KMS-11 (cell line): Measurements from ENCODE around the gene MYO3A.

Source experiments
- H2AFZ ChIP-seq: fragments of 200-600 bp; sonication (generic); 2 replicates; pipeline ENCODE4 v1.6.1; 2016; ENCODE audit warnings: antibody characterized with exemption, mixed run types, low read depth
- H3K27ac ChIP-seq: fragments of 200-600 bp; sonication (generic); 2 replicates; pipeline ENCODE4 v1.6.1; 2016; ENCODE audit warnings: mild to moderate bottlenecking, mixed run types
- H3K27me3 ChIP-seq: fragments of 200-600 bp; sonication (generic); 2 replicates; pipeline ENCODE4 v1.6.1; 2017; ENCODE audit warnings: mild to moderate bottlenecking, low read depth, mixed run types, moderate library complexity; ENCODE audit not compliant: insufficient read depth
- H3K36me3 ChIP-seq: fragments of 200-600 bp; sonication (generic); 2 replicates; pipeline ENCODE4 v1.6.1; 2017; ENCODE audit warnings: mild to moderate bottlenecking, mixed run types; ENCODE audit not compliant: insufficient read depth
- H3K4me1 ChIP-seq: fragments of 200-600 bp; sonication (generic); 2 replicates; pipeline ENCODE4 v1.6.1; 2016; ENCODE audit warnings: mild to moderate bottlenecking, low read depth, mixed run types; ENCODE audit not compliant: poor library complexity, severe bottlenecking
- H3K4me2 ChIP-seq: fragments of 200-600 bp; sonication (generic); 2 replicates; pipeline ENCODE4 v1.7.0; 2016; ENCODE audit warnings: mild to moderate bottlenecking, mixed run types
- H3K4me3 ChIP-seq: fragments of 200-600 bp; sonication (generic); IDR thresholded peaks from 2 replicates; pipeline ENCODE4 v1.6.1; 2017; ENCODE audit warnings: low read depth, low read length, mixed read lengths; ENCODE audit not compliant: insufficient read depth
- H3K79me2 ChIP-seq: fragments of 200-600 bp; sonication (generic); 2 replicates; pipeline ENCODE4 v1.6.1; 2016; ENCODE audit warnings: low read depth, mixed run types; ENCODE audit not compliant: insufficient read depth
- H3K9ac ChIP-seq: fragments of 200-600 bp; sonication (generic); 2 replicates; pipeline ENCODE4 v1.6.1; 2016; ENCODE audit warnings: mild to moderate bottlenecking, mixed run types
- H4K20me1 ChIP-seq: fragments of 200-600 bp; sonication (generic); 2 replicates; pipeline ENCODE4 v1.6.1; 2016; ENCODE audit warnings: mild to moderate bottlenecking, mixed run types; ENCODE audit not compliant: insufficient read depth
- TF ChIP-seq, protein P1 (sequence below): fragments of 200-600 bp; sonication (generic); conservative IDR thresholded peaks from 2 replicates; pipeline ENCODE4 v1.6.1; 2017; ENCODE audit warnings: low read depth, mild to moderate bottlenecking, antibody characterized with exemption, low read length, moderate library complexity, mixed read lengths

The MYO3A gene

GRCh38 chr10:26232174-26232573, 298.1 kb downstream of the MYO3A start:
- H3K36me3 ChIP-seq = no peaks in the 10 kb centered on the region
- no peak overlapping the region for H3K4me2 ChIP-seq

GRCh38 chr10:26235761-26236160, 301.7 kb downstream of the MYO3A start:
- TF ChIP-seq, protein P1, sequence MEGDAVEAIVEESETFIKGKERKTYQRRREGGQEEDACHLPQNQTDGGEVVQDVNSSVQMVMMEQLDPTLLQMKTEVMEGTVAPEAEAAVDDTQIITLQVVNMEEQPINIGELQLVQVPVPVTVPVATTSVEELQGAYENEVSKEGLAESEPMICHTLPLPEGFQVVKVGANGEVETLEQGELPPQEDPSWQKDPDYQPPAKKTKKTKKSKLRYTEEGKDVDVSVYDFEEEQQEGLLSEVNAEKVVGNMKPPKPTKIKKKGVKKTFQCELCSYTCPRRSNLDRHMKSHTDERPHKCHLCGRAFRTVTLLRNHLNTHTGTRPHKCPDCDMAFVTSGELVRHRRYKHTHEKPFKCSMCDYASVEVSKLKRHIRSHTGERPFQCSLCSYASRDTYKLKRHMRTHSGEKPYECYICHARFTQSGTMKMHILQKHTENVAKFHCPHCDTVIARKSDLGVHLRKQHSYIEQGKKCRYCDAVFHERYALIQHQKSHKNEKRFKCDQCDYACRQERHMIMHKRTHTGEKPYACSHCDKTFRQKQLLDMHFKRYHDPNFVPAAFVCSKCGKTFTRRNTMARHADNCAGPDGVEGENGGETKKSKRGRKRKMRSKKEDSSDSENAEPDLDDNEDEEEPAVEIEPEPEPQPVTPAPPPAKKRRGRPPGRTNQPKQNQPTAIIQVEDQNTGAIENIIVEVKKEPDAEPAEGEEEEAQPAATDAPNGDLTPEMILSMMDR = no peak
- no peak overlapping the region for H2AFZ ChIP-seq
- H3K36me3 ChIP-seq = no peaks in the 10 kb centered on the region
- H4K20me1 ChIP-seq = no peaks in the 10 kb centered on the region
- H3K27me3 ChIP-seq = no peaks in the 10 kb centered on the region
- H3K4me2 ChIP-seq = no peak overlapping the region
- no peak overlapping the region for H3K9ac ChIP-seq
- no peak overlapping the region for H3K27ac ChIP-seq
- H3K4me3 ChIP-seq = no peak overlapping the region
- no peaks in the 10 kb centered on the region for H3K4me1 ChIP-seq
- H3K79me2 ChIP-seq = no peaks in the 10 kb centered on the region

More at GRCh38 chr10:26232174-26232573, 298.1 kb downstream of the MYO3A start:
- Histone ChIP-seq H3K27ac (no peak overlapping the region), H3K79me2 (no peaks in the 10 kb centered on the region), H3K4me3 (no peak overlapping the region), H4K20me1 (no peaks in the 10 kb centered on the region), H3K9ac (no peak overlapping the region), H3K4me1 (no peaks in the 10 kb centered on the region), H2AFZ (no peak overlapping the region), H3K27me3 (no peaks in the 10 kb centered on the region)
- TF ChIP-seq, protein P1 = no peak

DNA sequence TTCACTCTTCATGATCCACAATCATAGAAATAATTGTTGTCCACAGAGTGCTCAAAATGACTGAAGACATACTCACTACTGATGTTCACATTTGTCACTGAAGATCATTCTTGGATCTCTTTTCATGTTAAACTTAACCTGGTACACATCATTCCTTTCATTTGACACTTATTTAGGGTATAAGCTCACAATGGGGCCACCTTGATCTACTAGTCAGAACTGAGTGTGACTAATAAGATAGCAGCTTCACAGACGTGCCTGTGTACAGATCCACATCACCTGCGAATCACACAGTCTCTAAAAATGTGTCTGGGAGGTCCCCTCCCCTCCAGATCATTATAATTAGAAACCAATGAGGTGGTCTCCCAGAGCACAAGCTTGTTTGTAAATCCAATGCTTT, 304.3 kb downstream of the MYO3A start:
- no peak overlapping the region for H3K27ac ChIP-seq
- no peak overlapping the region for H3K4me2 ChIP-seq
- no peaks in the 10 kb centered on the region for H4K20me1 ChIP-seq
- no peak overlapping the region for H3K9ac ChIP-seq
- no peaks in the 10 kb centered on the region for H3K36me3 ChIP-seq
- H2AFZ ChIP-seq = no peak overlapping the region
- no peaks in the 10 kb centered on the region for H3K4me1 ChIP-seq
- H3K4me3 ChIP-seq = no peak overlapping the region
- TF ChIP-seq, protein P1 = no peak
- H3K27me3 ChIP-seq = no peaks in the 10 kb centered on the region
- H3K79me2 ChIP-seq = no peaks in the 10 kb centered on the region

DNA sequence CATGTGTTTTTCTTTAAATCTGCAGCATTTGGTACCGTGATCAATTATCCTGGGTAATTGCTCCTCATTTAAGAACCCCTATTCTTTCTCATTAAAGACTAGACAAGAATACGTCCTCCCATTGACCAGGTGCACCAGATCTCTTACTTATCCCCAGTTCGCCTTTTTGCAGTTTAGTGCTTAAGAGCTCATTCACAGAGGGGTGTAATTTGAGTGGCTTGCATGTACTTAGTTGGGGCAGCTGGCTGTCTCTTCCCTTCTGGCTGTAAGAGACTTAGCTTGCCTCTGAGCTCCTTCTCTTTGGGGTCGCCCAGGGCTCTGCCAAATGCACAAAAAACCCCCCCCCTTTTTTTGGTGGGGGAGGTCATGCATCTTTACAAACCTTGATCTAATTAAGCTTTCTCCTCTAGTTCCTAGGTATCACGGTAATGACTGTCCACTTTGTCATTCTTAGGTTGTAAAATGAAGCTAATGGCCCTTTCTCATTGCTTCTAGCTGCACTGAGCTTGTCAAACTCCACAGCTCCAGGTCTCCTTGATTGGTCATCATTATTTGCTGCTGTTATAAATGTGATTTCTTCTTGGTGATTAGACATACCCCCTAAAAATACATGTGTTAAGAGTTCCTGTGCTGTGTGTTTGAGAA, 308.8 kb downstream of the MYO3A start:
- no peak overlapping the region for H2AFZ ChIP-seq
- no peaks in the 10 kb centered on the region for H3K36me3 ChIP-seq
- no peak overlapping the region for H3K4me2 ChIP-seq
- H3K4me3 ChIP-seq = no peak overlapping the region
- no peak overlapping the region for H3K27ac ChIP-seq
- no peaks in the 10 kb centered on the region for H4K20me1 ChIP-seq
- TF ChIP-seq, protein P1 = no peak
- H3K27me3 ChIP-seq = no peaks in the 10 kb centered on the region
- no peaks in the 10 kb centered on the region for H3K79me2 ChIP-seq
- no peak overlapping the region for H3K9ac ChIP-seq
- peaks cover under 1% of the 10 kb centered on the region for H3K4me1 ChIP-seq
